Stomach (tissue), 4 donors: ENCODE measurements around the gene GOT1.

Source experiments
- EP300 ChIP-seq: sonication (generic); formaldehyde crosslinking; IDR thresholded peaks from one replicate; pipeline ENCODE4 v1.6.1; 2017; ENCODE audit warnings: antibody characterized with exemption
- POLR2A ChIP-seq, 4 donors: fragments of 450-650 bp; IDR thresholded peaks; one replicate each; pipeline ENCODE4 v1.6.1; 2016; ENCODE audit warnings: antibody characterized with exemption in 4 of 4, control low read depth in 2 of 4, mild to moderate bottlenecking in 1 of 4, moderate library complexity in 1 of 4
- POLR2AphosphoS5 ChIP-seq, 3 donors: sonication (generic); formaldehyde crosslinking; IDR thresholded peaks; one replicate each; pipeline ENCODE4 v1.6.1; 2016; ENCODE audit warnings: antibody characterized with exemption in 3 of 3
- TF ChIP-seq, protein P1 (sequence below), 7 experiments: fragments of 450-650 bp in 4 of 7; fragments of 200-600 bp in 3 of 7; sonication (generic) in 3 of 7; IDR thresholded peaks; one replicate each; pipeline ENCODE4 v1.5.1; 2016 to 2019; ENCODE audit warnings: antibody characterized with exemption in 7 of 7, control low read depth in 2 of 7, mild to moderate bottlenecking in 1 of 7

DNA sequence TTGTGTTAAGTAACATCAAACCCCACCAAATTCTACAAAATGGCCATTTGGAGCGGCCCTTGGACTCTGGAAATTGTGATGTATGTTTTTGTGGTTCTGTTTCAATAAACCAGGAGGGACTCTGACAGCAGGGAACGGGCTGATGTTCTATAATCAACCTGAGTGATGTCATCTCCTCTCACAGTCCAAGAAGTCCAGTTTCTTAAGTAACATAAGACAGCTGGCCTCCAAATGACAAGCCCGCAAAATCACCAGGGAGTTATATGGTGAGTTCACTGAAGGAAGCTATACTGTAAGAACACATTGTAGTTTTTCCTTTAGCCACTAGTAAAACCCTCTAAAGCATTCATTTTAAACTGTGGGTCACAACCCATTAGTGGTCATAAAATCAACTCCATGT, 34.0 kb downstream of the GOT1 start:
- TF ChIP-seq, protein P1, sequence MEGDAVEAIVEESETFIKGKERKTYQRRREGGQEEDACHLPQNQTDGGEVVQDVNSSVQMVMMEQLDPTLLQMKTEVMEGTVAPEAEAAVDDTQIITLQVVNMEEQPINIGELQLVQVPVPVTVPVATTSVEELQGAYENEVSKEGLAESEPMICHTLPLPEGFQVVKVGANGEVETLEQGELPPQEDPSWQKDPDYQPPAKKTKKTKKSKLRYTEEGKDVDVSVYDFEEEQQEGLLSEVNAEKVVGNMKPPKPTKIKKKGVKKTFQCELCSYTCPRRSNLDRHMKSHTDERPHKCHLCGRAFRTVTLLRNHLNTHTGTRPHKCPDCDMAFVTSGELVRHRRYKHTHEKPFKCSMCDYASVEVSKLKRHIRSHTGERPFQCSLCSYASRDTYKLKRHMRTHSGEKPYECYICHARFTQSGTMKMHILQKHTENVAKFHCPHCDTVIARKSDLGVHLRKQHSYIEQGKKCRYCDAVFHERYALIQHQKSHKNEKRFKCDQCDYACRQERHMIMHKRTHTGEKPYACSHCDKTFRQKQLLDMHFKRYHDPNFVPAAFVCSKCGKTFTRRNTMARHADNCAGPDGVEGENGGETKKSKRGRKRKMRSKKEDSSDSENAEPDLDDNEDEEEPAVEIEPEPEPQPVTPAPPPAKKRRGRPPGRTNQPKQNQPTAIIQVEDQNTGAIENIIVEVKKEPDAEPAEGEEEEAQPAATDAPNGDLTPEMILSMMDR (IDR thresholded peaks at IDR 0.05) = no peak
- TF ChIP-seq POLR2A (IDR thresholded peaks at IDR 0.05) (no peak), EP300 (no peak), POLR2AphosphoS5 (IDR thresholded peaks at IDR 0.05) (no peak)
